ENCODE data around the gene CFAP251.

CFAP251 gene

DNA sequence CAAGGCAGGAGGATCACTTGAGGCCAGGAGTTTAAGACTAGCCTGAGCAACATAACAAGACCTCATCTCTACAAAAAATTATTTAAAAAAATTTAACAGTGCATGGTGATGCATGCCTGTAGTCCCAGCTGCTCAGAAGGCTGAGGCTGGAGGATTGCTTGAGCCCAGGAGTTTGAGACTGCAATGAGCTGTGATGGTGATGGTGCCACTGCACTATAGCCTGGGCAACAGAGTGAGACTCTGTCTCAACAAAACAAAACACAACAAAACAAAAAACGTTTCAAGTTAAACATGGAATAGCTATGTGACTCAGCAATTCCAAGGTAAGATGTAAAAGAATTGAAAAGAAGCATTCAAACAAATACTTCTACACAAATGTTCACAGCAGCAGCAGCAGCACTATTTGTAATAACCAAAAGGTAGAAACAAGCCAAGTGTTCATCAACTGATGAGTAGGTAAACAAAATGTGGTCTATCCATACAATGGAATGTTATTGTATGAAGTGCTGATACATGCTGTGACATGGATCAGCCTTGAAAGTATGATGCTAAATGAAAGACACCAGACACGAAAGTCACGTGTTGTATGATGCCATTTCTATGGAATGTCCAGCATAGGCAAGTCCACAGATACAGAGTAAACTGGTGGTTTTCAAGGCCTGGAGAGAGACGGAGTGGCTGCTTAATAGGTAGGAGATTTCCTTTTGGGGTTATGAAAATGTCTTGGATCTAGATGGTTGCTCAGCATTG, 31.4 kb downstream of the CFAP251 start:
- no peak for DNase-seq

DNA sequence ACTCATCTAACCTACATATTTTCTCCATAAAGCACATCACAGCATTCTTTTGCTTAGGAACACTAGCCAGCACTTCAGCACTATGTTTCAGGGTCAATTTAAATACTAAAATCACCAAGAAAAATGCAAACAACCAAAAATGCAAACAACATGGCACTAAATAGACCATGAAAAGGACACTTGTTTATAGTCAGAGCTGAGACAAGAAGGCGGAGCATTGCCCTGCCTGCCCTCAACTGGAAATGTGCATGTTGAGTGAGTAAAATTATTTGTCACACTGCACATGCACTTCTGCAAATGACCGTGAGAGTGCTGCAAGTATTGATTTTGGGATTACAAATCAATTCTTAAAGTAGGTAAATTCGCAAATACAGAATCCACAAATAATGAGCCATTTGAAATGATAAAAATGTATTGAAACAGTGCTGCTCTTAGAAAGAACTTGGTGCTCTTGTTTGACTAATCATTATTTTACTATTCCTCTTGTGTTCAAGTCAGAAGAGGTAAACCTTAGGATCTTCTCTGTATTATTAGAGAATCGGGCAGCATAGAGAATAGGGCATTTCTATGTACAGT, 34.8 kb downstream of the CFAP251 start:
- no peak for DNase-seq

DNA sequence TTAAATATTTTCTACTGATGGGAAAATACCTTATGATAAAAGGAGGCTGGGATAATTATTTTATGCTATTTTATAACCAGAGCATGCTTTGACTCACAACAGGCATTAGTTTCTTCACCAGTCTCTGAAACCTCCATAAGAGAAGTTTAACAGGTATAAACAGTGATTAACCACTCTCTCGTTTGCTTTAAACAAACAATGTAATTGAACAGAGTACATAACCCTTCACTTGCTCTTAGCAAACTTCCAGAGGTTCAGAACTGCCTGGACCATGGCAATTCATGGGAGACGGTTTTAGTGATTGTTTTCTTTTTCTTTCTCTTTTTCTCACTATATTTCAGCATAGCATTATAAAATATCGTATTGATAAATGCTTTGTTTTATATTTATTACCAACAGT, 35.3 kb downstream of the CFAP251 start:
- no peak for DNase-seq

DNA sequence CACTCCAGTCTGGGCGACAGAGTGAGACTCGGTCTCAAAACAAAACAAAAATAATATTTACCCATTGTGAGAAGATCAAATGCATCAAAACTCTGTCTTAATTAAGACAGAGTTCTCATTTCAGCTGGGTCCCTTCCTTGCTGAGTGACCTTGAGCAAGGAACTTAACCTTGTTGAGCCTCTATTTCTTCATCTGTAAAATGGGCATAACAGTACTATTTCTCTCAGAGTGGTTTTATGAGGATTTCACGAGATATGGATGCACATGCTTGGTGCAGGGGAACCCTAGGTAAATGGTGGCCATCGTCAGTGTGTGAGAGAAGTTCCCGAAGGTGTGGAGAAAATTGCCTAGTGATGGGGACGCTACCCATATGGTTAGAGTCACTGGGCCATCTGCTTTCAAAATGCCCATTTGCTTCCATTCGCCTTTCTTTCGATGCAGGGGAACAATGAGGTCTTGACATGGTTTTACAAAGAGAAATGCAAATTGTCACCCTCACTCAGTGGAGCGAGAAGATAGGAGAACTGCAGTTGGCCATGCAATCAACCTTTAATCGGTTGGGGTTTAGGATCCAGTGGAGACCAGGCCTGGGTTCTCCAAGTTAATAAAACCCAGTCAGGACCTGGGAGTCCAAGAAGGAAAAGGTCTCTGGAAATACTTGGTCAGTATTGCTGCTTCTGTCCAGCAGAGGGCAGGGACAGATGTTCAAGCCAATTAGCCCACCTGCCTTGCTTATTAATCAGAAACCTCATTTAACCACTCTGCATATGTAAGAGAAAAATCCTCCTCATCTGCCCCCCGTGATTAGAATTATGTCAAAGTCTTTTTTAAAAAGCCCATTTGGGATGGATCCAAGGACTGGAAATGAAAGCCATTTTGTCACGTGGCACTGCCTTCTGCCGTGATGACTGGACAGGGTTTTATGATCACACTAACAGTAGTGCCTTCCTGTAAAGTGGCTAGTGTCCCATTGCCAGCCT, 37.2 kb downstream of the CFAP251 start:
- no peak for DNase-seq

DNA sequence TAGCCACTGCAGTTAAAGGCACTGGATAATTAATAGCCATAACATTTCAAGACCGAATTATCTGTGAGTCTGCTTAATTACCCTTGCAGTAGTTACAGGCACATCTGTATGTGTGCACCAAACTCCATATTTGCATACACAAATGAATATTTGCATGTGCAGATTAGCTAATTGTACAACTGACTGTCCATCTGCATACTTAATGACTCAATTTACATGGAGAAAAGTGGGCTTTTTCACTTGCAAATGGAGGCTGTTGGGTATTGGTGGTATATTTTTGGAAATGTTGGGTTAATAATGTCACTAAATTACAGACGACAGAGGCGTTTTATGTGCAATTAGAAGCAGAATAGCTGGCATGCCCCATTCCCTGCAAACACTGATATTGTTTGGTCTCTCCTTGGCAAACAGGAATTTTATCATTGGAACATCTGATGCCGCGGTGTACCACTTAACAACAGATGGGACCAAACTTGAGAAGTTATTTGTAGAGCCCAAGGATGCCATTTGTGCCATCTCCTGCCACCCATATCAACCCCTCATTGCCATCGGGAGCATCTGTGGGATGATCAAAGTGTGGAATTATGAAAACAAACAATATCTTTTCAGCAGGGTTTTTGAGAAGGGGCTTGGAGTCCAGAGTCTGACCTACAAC, 39.6 kb downstream of the CFAP251 start:
- no peak for DNase-seq

DNA sequence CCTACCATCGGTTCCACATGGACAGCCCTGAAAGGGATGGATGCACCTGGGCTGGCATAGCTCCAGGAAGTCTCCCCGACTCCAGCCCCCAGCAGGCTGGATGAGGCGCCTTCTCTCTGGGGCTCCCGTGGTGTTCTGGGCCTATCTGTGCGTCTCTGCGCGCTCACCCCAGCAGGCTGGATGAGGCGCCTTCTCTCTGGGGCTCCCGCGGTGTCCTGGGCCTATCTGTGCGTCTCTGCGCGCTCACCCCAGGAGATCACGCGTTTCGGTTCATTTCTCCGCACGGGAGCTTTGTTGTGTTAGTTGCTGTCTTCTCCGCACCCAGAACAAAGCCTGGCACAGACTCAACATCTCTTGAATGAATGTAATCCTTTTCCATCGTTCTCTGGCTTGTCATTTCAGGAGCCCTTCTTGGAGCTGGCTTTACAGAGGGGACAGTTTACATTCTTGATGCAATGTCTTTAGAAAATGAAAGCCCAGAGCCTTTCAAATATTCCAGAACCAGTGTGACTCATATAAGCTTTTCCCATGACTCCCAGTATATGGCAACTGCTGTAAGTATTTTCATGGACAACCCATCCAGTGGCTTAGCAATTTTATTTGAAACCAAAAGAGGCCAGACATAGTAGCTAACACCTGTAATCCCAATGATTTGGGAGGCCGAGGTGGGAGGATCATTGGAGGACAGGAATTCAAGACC, 40.3 kb downstream of the CFAP251 start:
- no peak for DNase-seq

DNA sequence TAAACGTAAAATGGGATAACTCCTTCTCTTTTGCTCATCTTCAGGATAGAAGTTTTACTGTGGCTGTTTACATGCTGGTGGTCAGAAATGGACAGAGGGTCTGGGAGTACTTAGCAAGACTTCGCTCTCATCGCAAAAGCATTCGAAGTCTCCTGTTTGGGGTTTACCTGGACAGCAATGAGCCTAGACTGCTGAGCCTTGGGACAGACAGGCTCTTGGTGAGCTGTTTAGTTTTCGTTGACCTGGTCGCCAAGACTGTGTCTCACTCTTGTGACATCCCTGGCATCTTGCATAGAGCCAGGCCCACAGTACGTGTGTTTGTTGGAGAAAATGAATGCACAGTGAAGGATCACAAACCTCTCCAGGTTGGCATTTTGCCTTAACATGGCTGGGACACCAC, 42.1 kb downstream of the CFAP251 start:
- DNase-seq, result no peak

DNA sequence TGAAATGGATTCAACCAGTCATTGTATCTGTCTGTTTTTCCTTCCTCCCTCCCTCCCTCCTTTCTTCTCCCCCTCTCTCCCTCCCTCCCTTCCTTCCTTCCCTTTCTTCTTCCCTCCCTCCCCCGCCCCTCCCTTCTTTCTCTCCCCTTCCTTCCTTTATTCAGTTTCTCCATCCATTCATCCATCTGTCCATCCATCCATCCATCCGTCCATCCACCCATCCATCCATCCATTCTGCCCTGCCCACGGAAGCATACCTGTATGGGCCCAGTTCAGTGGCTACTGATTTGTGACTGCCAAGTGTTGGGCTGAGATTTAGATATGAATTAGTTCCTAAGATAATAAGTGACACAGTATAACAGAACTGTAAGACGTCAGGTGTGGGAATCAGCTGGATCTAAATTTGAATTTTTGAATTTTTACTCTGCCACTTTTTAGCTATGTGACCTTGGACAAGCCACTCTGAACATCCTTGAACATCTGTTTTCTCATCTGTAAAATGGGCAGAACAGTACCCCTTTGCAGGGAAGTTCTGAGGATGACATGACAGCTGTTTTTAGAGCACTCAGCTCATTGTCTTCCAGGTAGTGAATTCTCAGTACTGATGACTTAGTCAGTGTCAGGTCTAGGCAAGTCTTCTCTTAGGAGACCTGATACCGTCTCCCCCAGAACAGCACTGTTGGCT, 42.9 kb downstream of the CFAP251 start:
- DNase-seq, result no peak

DNA sequence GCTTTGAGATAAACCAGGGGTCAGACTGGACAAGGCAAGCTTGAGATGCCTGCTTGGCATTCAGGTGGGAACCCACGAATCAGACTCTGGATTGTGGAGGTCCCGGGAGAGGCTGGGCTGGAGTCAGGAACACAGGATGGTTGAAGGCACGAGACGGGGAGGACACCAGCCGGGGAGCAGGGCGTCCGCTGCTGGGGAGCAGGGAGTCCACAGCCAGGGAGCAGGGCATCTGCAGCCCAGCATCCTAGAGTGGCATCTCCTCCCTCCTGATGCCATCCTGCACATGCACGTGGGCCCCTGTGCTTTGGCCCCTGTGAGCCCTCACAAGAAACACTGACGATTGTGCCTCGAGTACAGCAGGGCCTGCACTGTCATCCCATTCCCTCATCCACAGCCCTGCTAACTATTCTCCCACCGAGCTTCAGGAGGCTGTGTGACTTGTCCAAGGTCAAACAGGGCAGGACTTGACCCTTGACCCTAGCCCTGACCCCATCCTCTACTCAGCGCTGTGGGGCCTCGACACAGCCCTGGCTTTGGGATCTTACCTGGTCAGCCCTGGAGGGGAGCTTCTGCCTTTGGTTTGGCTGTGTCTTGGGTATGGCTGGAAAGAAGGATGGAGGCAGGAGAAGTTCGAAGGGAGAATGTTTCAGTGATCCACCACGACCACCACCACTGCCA, 45.1 kb downstream of the CFAP251 start:
- DNase-seq, result no peak

DNA sequence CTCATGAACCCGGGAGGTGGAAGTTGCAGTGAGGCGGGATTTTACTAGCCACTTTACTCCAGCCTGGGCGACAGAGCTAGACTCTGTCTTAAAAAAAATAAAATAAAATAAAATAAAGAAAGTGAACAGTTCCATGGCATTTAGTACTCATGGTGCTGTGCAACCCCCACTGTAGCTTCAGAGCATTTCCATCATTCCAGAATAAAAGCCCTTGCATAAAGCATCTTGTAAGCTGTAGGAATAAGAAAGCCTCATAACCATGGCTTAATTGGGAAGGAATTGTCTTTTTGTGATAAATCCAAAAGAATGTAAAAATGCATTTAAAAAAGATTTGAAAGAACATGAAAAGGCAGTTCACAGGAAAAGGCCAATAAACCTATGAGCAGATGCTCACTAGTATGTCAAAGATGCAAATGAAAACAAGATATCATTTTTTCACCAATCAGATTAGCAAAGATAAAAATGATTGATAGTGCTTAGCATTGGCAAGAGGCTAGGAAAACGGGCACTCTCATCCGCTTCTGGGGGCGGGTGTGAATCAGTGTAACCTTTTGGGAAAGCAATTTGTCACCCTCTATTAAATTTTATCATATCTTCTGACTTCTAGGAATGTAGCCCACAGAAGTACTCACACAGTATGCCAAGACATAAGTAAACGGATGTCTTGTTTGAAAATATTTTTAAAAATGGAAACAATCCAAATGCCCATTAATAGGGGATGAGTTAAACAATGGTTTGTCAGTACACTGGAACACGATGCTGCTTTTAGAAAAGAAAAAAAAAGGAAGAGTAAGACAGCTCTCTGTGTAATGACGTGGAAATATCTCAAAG, 46.6 kb downstream of the CFAP251 start:
- no peak for DNase-seq

DNA sequence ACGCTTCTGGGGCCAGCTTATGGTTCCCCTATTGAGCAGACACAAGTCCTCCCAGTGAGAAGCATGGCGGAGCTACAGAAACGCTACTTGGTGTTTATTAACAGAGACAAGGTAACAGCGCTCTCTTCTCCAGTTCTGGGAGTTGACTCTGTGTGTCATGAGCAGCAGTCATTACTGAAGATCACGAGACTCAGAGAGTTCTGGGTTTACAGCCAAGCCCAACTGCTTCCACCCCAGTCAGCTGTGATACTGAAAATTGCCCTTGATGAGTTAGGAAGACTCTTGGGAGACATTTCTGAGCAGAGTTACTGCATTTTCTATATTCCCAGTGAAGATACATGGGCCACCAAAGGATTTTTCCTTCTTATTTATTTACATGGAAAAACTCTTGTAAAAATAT, 48.6 kb downstream of the CFAP251 start:
- DNase-seq, result no peak

DNA sequence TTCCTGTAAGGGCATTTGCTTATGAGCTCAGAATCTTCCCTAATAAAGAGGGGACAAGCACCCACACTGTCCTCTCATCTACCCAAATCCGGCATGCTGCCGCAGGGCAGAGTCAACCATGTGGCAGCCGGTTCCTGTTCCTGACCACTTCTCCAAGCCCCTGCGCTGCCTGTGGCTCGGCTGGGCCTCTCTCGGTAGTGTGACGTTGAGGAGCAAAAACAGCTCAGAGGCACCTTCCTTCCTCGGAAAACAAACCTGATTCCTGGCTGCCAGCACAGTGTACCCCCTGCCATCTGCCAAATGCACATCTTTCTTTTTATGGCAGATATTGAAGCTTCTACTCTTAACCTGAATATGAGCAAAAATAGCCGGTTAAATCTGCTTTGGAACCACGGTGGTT, 50.5 kb downstream of the CFAP251 start:
- no peak for DNase-seq

DNA sequence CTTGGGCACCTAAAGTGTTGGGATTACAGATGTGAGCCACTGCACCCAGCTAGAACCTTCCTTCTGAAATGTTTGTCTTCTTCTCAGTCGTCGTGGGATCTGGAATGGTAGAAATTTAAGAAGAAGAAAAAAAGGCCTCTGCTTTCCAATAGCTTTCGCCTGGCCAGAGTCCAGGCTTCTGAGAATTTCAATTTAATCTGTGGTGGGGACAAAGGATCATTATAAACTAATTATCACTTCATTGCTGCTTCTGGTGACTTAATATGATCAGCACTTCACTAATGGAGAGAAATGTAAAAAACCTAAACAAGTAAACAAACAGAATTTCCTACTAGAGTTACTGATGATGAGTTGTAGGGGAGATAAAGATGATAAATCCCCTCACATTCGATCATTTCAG, 51.3 kb downstream of the CFAP251 start:
- DNase-seq, result no peak

DNA sequence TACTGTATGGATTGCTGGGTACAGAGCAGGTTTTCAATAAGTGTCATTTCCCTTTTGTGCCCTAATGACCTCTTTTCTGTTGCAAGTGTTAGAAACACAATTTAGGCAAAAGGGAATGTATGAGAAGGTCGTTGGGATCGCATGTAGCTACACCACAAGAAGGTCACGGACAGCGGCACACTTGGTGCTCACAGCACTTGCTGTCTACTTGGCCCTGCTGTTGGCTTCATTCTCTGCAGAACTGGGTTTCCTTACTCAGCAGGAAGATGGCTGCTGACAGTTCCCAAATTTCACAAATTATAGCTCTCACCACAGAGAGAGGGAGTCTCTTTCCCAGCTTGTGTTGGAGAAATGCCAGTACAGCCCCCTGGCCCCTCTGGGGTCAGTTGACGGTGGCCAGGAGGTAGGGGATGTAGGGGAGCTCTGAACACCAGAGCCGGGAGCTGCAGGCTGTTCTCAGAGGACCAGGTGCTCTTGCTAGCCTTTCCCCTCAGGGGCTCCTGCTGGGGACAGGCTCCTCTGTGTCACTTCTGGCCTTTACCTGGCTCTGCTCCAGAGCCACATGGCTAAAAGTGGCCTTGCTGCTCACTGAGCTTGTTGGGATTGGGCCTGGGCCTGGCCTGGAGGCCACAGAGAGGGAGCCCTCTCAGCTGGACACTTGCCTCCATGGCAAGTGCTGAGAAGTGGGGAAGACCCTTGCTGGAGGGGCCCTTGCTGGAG, 52.3 kb downstream of the CFAP251 start:
- no peak for DNase-seq

DNA sequence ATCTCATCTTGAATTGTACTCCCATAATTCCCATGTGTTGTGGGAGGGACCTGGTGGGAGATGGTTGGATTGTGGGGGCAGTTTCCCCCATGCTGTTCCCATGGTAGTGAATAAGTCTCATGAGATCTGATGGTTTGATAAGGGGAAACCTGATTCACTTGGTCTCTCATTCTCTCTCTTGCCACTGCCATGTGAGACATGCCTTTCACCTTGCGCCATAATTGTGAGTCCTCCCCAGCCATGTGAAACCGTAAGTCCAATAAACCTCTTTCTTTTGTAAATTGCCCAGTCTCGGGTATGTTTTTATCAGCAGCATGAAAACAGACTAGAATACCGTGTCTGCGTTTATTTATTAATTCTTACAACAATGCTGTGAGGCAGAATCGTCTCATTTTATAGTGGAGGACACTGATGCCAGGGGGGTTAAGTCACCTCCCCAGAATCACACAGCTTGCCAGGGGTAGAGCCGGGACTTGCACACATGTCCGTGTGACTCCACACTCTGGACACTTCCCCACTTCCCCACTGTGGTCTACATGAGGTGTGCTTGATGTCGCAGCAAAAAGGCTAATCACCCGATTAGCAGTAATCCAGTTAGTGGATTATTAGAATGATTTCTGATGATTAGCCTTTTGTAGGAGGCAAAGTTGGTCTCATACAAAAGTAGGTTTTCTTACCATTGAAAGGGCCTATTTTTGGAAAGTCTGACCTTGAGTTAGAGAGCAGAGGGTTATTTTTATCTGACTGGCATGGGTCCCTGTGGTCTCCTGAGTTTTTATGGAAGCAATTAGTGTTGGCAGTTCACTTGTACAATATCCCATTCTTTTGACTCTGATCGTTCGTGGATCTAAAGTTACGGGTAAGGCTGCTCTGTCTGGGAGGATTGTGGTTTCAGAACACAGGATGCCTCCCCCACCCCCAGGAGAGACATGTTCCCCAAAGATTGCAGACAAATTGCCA, 55.9 kb downstream of the CFAP251 start:
- no peak for DNase-seq

DNA sequence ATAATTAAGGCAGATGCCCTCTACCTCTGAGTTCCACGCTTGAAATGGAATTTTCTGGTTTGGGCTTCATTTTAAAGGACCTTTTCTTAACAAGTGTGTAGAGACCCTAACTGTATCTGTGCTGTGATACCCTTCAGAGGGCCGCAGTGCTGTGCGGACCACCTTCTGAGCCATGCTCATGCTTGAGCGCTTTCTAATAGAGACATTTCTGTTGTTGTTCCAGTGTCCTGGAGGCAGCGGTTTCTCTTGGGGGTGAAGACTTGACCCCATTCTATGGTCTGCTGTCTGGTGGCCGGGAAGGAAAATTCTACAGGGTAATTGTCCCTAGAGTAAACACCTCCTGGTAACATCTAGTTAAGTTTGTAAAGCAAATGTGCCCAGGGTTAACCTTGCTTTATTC, 56.6 kb downstream of the CFAP251 start:
- DNase-seq, result no peak

DNA sequence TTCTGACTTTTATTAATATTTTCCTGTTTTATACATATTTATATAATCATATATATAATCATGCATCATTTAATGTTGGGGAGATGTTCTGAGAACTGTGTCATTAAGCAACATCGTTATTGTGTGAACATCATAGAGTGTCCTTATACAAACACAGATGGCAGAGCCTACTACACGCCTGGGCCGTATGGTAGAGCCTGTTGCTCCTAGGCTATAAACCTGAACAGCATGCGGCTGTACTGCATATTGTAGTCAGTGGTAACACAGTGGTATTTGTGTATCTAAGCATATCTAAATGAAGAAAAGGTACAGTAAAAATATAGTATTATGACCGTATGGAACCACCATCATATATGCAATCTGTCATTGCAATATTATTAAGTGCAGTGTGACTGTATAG, 58.6 kb downstream of the CFAP251 start:
- DNase-seq, result no peak

DNA sequence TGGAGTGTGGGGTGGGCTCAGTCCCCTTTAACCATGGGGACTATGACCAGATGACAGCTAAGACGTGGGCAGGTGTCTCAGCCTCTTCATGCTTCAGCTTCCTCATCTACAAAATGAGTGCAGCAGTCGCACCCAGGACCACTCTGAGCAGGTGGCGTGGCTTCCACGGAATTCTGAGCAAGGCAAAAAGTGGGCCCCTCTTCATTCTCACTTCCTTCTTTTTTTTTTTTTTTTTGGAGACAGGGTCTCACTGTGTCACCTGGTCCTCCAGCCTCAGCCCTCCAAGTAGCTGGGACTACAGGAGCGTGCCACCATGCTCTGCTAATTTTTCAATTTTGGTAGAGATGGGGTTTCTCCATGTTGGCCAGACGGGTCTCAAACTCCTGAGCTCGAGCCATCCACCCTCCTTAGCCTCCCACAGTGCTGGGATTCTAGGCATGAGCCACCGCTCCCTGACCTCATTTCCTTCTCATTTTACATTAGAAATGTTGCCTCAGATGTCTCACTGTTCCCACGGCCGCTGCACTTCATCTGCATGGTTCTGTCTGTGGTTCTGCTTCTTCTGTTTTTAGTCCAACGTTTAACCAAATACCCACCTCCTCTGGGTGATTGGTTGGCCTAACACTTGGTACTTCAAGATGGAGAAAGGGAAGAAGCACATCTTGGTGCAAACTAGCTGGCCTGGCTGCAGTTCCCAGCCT, 61.9 kb downstream of the CFAP251 start:
- no peak for DNase-seq
